SHP77 (cell line): ENCODE data around the gene CTAGE6.
"Not testable (repeated sequence)": the region's sequence is repeated elsewhere in the genome, so short reads cannot be mapped to it uniquely, and the experiment has no call there.

Source experiments
- DNase-seq, 2 experiments: peaks; one replicate each; lab custom pipeline; 2025; lab: John Stamatoyannopoulos, UW

CTAGE6 gene

GRCh38 chr7:143715543-143716193 is 41.8 kb downstream of the CTAGE6 start:
- not testable (repeated sequence) for DNase-seq

DNA sequence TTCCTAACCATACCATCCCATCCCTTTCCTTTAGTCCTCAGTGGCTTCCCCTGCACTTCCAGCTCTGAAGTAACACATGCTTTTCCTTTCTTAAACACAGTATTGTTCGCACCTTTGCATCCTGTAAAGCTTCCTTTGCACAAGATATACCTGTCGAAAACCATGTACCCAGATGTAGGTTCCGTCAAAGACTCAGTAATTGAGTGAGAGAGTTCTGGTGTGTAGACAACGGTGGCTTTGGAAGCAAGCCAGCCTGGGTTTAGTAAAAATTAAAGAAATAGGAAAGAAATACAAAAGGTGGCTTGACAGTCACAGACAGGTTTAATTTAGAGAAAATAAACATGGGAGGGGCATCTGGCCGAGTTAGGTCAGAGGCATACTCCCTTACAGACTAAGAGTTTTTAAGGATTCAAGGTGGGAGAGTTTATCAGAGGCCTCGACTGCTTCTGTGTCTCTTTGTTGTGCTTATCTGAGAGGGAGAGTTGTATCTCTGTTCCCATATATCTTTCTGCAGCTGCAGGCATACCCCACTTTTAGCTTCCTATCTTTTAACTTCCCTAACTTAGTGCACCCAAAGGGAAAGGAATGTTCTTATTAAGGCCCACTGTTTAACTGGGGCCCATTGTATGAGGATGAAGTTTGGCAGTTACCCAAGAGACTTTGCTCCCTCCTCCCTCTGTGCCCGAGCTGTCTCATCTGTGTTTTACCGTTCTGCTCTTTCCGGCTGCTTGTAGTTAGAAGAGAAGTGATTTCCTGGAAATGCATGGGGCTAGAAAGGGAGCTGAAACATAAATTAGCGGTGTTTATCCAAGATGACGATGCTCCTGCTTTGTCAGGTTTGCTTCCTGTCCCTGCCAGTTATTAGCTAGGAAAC is 42.7 kb downstream of the CTAGE6 start:
- not testable (repeated sequence) for DNase-seq

- DNase-seq = not testable (repeated sequence)
Observed at GRCh38 chr7:143712381-143712780, 45.1 kb downstream of the CTAGE6 start.

GRCh38 chr7:143711727-143712324 is 45.7 kb downstream of the CTAGE6 start:
- not testable (repeated sequence) for DNase-seq

- not testable (repeated sequence) for DNase-seq
Observed at GRCh38 chr7:143709895-143710294, 47.6 kb downstream of the CTAGE6 start.
